ENCODE measurements around the gene MTUS2.

GRCh38 chr13:29131881-29132668, 311.9 kb downstream of the MTUS2 start:
- TF ChIP-seq CTCF (conservative IDR thresholded peaks at IDR 0.05 in 1 of 2, IDR thresholded peaks at IDR 0.05 in 1 of 2; ENCODE audit: low read depth in 1 of 2, low read length in 2 of 2) (no peak), EZH2 (IDR thresholded peaks at IDR 0.05; ENCODE audit: low read length, missing control alignments) (no peak)
